Lung (tissue), 12 donors: ENCODE results near the gene ABCA1. TPM values are rescaled to one million over a fixed set of nuclear protein-coding genes. Genes with fewer than 3 reads are reported as not detected.

Experiments used
- ATAC-seq: fragments of 200-7000 bp; cut with Tn5 transposase; one replicate; pipeline ENCODE4 v1.9.1; 2020; ENCODE audit warnings: moderate number of reproducible peaks; ENCODE audit not compliant: insufficient read depth, low FRiP score
- DNase-seq, 3 donors: peaks; one replicate each; pipeline ENCODE4 v3.0.0-alpha.2; 2013 to 2017
- H3K27ac ChIP-seq, 2 donors: one replicate each; pipeline ENCODE4 v1.5.1; 2013; ENCODE audit warnings: mild to moderate bottlenecking in 2 of 2, moderate library complexity in 2 of 2, control low read depth in 1 of 2, inconsistent platforms in 1 of 2, low read depth in 1 of 2, low read length in 1 of 2
- H3K27me3 ChIP-seq, 3 donors: one replicate each; pipeline ENCODE4 v1.5.1; 2013; ENCODE audit warnings: low read length in 2 of 3; ENCODE audit not compliant: control insufficient read depth in 3 of 3, insufficient read depth in 3 of 3
- H3K36me3 ChIP-seq, 4 donors: one replicate each; pipeline ENCODE4 v1.5.1; 2013; ENCODE audit warnings: low read length in 4 of 4, mild to moderate bottlenecking in 1 of 4, moderate library complexity in 1 of 4; ENCODE audit not compliant: control insufficient read depth in 4 of 4, insufficient read depth in 4 of 4
- H3K4me1 ChIP-seq, 5 donors: one replicate each; pipeline ENCODE4 v1.5.1; 2013; ENCODE audit warnings: low read length in 5 of 5, mild to moderate bottlenecking in 2 of 5, moderate library complexity in 1 of 5; ENCODE audit not compliant: control insufficient read depth in 5 of 5, insufficient read depth in 5 of 5
- H3K4me3 ChIP-seq: one replicate; pipeline ENCODE4 v1.5.1; 2013; ENCODE audit warnings: mild to moderate bottlenecking, control low read depth, moderate library complexity
- H3K9ac ChIP-seq, 2 donors: one replicate each; pipeline ENCODE4 v1.5.1; 2013; ENCODE audit warnings: low read length in 2 of 2, control low read depth in 1 of 2; ENCODE audit not compliant: insufficient read depth in 1 of 2
- H3K9me3 ChIP-seq, 4 donors: one replicate each; pipeline ENCODE4 v1.5.1; 2013; ENCODE audit warnings: low read length in 3 of 4, mild to moderate bottlenecking in 1 of 4, moderate library complexity in 1 of 4; ENCODE audit not compliant: control insufficient read depth in 4 of 4, insufficient read depth in 3 of 4
- CTCF ChIP-seq: IDR thresholded peaks from 2 replicates; pipeline ENCODE4 v1.5.1; 2012; ENCODE audit warnings: mild to moderate bottlenecking; ENCODE audit errors: control extremely low read depth, extremely low read depth
- WGBS, 2 donors: extraction: QIAGEN DNeasy Blood & Tissue Kit; methylation state at CpG; one replicate each; pipeline ENCODE4 v1.1.7; 2013; 5-methylcytosine and 5-hydroxymethylcytosine counted together
- polyA plus RNA-seq, 2 donors: library from polyadenylated mRNA; stranded (reverse); fragments of 200-250 nt; gene quantifications; one replicate each; pipeline ENCODE4 v1.2.1, GENCODE V29; 2013
- total RNA-seq, 2 donors: library from RNA; depleted of rRNA in 1 of 2; stranded (reverse); fragments of >200 nt in 1 of 2; gene quantifications; one replicate each; pipeline ENCODE4 v1.2.1, GENCODE V29; 2014 to 2021
- donor health status: control.
- donor health status: control.
- donor health status: Bipolar disorder and iron deficiency.
- donor health status: healthy.
- donor health status: DM: yes; HTN: yes; CAD: no.

Gene ABCA1
- total and polyA plus RNA-seq, 4 donors, result 5.4 to 140 (median 16.8) TPM

- ATAC-seq (no peak), DNase-seq (no peak)
- Histone ChIP-seq H3K27me3 (no peaks in the 10 kb centered on the region), H3K27ac (no peak overlapping the region), H3K4me3 (no peak overlapping the region), H3K36me3 (peaks cover 11 to 70% (median 32%) of the 10 kb centered on the region in 4 donors), H3K4me1 (peaks cover 0 to 13% (median 0%) of the 10 kb centered on the region in 5 donors), H3K9me3 (no peaks in the 10 kb centered on the region), H3K9ac (no peak overlapping the region)
- TF ChIP-seq CTCF, result no peak
- 93 to 96% methylated on average over 7 of the region's 7 CpGs for WGBS, 2 donors
These were observed 127.7 kb downstream of the ABCA1 start for GRCh38 chr9:104800068-104800785.

DNA sequence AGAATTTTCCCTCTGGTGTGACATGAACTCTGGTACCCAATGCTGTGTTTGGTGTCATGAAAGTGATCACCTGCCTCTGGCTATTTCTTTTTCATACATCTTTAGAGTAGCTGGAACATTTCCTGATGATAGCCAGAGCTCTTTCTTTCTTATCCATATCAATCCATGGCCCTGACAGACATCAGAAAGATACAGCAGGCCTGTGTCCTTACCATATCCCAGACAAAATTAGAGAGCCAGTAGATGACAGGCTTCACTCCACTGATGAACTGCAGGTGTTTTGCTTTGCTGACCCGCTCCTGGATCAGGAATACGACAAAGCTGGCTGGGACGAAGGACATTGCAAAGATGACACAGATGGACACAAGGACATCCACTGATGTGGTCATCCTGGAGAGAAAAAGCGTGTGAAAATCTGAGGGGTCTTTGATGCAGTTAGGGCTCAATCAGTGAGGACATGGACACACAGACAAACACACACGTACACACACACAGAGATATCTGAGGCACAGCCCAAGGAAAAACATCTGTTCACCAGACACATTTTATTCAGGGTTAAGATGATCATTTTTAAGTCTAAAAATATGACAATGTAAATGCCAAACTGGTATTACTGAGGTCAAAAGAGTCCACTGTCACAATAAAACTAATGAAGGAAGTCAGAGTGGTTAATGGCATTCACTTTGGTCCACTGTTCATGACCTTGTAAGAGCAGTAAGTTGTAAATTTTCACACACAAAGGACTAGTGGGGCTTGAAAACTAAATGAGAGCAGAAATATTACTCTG is 129.6 kb downstream of the ABCA1 start:
- Histone ChIP-seq H3K27me3 (no peaks in the 10 kb centered on the region), H3K27ac (no peak overlapping the region), H3K36me3 (peaks cover 15 to 68% (median 33%) of the 10 kb centered on the region in 4 donors), H3K9me3 (no peaks in the 10 kb centered on the region), H3K4me1 (peaks cover 0 to 13% (median 0%) of the 10 kb centered on the region in 5 donors), H3K4me3 (no peak overlapping the region), H3K9ac (no peak overlapping the region)
- no peak for ATAC-seq
- TF ChIP-seq CTCF, result no peak
- WGBS, 2 donors, result 91% methylated on average over 5 of the region's 5 CpGs
- no peak for DNase-seq

- Histone ChIP-seq H3K27me3 (no peaks in the 10 kb centered on the region), H3K4me3 (no peak overlapping the region), H3K4me1 (peaks cover 0 to 13% (median 0%) of the 10 kb centered on the region in 5 donors), H3K9ac (no peak overlapping the region), H3K36me3 (peaks cover 20 to 61% (median 32%) of the 10 kb centered on the region in 4 donors), H3K9me3 (no peaks in the 10 kb centered on the region), H3K27ac (peak overlapping the region in 1 of 2 donors; percentile 14)
- TF ChIP-seq CTCF, result no peak
- DNase-seq (no peak), ATAC-seq (no peak)
- WGBS, 2 donors, result 93 to 95% methylated on average over 3 of the region's 3 CpGs
These were observed 132.1 kb downstream of the ABCA1 start for GRCh38 chr9:104795857-104796256.
